A549 (cell line): ENCODE measurements around the gene CCT2.

Experiments
- BHLHE40 ChIP-seq: IDR thresholded peaks from 2 replicates; pipeline ENCODE4 v1.6.1; 2012; ENCODE audit warnings: low read depth, low read length, inconsistent platforms
- CHD2 ChIP-seq: fragments of 150-350 bp; IDR thresholded peaks from 2 replicates; pipeline ENCODE4 v1.6.1; 2014; ENCODE audit warnings: low read length; ENCODE audit not compliant: partially characterized antibody
- FOSL2 ChIP-seq, 2 experiments: fragments of 450-650 bp in 1 of 2; fragments of >200 bp in 1 of 2; sonication (Bioruptor Twin) in 1 of 2; formaldehyde crosslinking; IDR thresholded peaks; 2 replicates each; pipeline versions ENCODE4 v1.5.0 to v1.6.1; 2016 to 2020; ENCODE audit warnings: mild to moderate bottlenecking in 1 of 2, moderate library complexity in 1 of 2
- JUNB ChIP-seq: fragments of >200 bp; sonication (Bioruptor Twin); formaldehyde crosslinking; IDR thresholded peaks from 2 replicates; pipeline ENCODE4 v1.6.1; 2016
- MAFK ChIP-seq: fragments of 450-650 bp; IDR thresholded peaks from 2 replicates; pipeline ENCODE4 v1.6.1; 2014; ENCODE audit not compliant: partially characterized antibody
- RARB ChIP-seq: fragments of 250-450 bp; sonication (Bioruptor Pico); IDR thresholded peaks from 2 replicates; pipeline ENCODE4 v1.8.0; 2021; ENCODE audit warnings: mild to moderate bottlenecking, moderate library complexity
- RNF2 ChIP-seq: fragments of 200-600 bp; sonication (generic); IDR thresholded peaks from 2 replicates; pipeline ENCODE4 v1.6.1; 2016; ENCODE audit warnings: low read depth, mild to moderate bottlenecking, antibody characterized with exemption, moderate library complexity, borderline replicate concordance
- TF ChIP-seq, protein P1 (sequence below): fragments of >200 bp; sonication (Bioruptor Twin); formaldehyde crosslinking; IDR thresholded peaks from 3 replicates; pipeline ENCODE4 v1.5.1; 2016

DNA sequence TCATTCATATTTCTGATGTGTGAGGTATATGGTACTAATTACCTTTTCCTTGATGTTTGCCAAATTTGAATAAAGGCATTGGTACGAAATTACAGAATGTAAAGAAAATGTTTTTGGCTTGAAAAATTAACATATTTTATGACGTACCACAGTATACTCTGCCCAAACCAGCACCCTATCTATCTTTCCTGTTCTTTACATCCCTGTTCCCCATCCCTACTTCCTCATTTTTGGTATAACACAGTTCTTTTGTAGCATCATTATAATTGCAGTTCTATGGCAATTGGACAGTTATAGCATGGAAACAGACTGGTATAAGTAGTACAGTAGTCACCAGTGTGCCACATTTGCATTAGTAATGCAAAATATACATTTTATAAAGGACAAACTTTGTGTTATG lies 7.0 kb upstream of the CCT2 start:
- TF ChIP-seq FOSL2 (IDR thresholded peaks at IDR 0.05) (no peak), FOSL2 (CRISPR knock-in tag; IDR thresholded peaks at IDR 0.05) (no peak), MAFK (no peak), RNF2 (no peak), BHLHE40 (no peak), RARB (CRISPR knock-in tag) (no peak), CHD2 (no peak), JUNB (no peak)
- TF ChIP-seq, protein P1, sequence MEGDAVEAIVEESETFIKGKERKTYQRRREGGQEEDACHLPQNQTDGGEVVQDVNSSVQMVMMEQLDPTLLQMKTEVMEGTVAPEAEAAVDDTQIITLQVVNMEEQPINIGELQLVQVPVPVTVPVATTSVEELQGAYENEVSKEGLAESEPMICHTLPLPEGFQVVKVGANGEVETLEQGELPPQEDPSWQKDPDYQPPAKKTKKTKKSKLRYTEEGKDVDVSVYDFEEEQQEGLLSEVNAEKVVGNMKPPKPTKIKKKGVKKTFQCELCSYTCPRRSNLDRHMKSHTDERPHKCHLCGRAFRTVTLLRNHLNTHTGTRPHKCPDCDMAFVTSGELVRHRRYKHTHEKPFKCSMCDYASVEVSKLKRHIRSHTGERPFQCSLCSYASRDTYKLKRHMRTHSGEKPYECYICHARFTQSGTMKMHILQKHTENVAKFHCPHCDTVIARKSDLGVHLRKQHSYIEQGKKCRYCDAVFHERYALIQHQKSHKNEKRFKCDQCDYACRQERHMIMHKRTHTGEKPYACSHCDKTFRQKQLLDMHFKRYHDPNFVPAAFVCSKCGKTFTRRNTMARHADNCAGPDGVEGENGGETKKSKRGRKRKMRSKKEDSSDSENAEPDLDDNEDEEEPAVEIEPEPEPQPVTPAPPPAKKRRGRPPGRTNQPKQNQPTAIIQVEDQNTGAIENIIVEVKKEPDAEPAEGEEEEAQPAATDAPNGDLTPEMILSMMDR = no peak
